Activated gamma-delta T cell (primary cell): ENCODE results near the gene EFHD2.
"Not testable (repeated sequence)": the region's sequence is repeated elsewhere in the genome, so short reads cannot be mapped to it uniquely, and the experiment has no call there.

Source experiments
- DNase-seq: peaks from one replicate; lab custom pipeline; 2025; lab: John Stamatoyannopoulos, UW

Gene EFHD2

DNA sequence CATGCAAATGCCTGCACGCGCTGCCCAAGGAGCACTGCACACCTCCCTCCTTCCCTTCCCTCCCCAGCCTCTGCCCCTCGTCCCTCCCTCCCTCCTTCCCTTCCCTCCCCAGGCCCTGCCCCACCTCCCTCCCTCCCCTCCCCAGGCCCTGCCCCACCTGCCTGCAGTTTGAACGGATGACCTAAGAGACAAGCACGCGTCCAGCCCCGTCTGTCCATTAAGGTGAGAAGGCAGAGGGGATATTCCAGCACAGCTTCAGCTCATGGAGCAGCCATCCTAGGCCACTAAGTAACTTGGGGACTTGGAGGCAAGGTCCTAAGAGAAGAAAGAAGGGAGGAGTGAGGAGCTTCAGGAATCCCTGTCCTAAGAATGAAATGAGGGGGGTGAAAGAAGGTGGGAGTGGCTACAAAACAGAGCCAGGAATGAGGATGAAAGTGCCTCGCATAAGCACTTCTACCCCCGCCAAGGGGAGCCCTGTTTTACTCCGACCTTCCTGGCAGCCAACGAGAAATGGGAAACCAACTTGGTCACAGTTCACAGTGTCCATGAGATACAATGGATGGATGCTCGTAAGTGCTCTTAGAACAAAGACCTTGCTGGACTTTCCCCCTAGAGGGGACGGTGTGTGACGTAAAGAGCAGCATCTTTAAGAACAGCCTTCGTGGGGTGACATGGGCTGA, 21.3 kb upstream of the EFHD2 start:
- DNase-seq: no peak

DNA sequence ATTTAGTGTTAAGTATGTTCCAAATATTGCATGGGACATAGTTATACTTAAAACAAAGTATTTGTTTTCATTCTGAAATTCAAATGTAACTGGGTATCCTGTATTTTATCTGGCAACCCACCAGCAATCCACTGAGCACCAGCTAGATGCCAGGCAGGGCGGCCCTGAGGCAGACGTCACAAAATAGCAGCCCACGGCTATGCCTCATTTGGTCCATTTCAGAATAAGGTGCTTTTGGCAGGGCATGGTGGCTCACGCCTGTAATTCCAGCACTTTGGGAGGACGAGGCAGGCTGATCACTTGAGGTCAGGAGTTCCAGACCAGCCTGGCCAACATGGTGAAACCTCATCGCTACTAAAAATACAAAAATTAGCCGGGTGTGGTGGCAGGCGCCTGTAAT, 19.9 kb upstream of the EFHD2 start:
- DNase-seq: not testable (repeated sequence)

DNA sequence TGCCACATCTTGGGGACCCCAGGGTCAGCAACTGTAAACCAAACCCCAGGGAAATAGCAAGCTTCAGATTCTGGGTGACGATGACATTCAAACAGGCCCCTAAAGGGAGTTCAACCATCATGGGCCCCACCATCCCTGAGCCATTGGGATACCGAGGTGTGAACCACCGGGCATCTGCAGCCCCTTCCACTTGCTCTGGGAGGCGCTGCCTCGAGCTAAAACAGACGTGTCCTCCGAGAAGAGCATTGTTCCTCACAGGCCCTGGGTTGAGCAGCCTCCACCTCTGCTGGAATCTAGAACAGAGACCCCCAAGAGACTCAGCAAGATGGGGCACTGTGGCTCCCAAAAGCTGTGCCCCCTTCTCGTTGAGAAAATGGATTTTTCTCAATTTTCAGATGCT, 19.0 kb upstream of the EFHD2 start:
- no peak for DNase-seq

DNA sequence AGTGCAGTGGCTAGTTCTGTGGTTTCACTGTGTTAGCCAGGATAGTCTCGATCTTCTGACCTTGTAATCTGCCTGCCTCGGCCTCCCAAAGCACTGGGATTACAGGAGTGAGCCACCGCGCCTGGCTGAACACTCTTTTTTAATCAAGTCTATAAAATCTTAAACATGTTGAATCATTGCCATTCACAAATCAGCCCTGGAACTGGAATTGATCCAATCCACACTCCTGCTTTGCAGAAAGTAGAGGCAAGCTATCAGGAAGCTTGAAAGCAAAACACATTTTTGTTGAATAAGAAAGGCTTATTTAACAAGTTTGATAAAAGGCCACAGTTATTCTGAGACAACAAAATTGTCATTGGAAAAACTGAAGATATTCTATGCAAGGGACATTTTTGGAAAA, 18.3 kb upstream of the EFHD2 start:
- DNase-seq: no peak

DNA sequence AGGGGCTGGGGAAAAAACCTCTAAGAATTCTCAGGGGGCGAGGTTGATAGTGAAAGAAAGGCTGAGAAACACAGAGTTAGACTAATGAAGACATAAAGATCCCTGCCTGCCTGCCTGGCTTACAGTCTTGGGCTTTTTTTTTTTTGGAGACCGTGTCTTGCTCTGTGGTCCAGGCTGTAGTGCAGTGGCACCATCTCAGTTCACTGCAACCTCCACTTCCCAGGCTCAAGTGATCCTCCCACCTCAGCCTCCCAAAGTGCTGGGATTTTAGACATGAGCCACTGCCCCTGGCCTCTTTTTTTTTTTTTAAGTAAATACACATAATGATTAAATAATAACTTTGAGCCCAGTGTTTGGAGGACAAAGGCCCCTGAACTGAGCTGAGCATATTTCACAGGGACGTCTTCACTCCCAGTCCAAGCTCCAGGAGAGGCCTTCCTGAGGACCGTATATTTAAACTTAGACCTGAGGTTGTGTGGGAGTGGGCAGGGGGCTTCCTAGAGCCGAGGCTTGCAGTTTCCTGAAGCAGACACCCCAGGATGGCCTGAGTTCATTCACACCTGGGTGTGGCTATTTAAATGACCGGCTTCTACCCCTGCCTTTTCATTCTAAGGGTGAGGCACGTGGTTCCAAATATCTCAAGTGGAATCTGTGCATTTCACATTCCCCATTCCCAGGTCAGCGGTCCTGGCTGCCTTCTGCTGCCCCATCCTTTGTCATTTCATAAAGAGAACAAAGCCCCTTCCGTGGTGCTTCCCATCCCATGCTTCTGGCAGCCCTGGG, 16.0 kb upstream of the EFHD2 start:
- DNase-seq: no peak

- DNase-seq: no peak
Observed at GRCh38 chr1:15394258-15394690, 15.4 kb upstream of the EFHD2 start.

DNA sequence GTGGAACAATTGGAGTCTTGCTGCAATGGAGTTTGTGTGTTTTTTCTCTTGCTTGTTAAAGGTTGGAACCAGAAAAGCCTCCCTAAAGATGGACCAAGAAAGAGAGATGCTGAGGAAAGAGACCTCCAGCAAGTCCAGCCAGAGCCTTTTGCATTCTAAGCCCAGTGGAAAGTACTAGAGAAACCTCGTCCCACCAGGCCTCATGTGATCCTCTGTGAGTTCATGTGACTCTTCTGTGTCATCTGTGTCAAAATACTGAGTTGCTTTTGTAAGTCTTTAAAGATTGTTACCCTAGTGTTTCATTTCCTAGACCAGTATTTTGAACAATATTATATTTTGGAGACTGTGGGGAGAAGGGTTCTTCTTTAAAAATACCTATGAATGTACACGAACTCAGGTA, 12.5 kb upstream of the EFHD2 start:
- DNase-seq: no peak

- no peak for DNase-seq
Observed at GRCh38 chr1:15399710-15400109, 10.0 kb upstream of the EFHD2 start.

DNA sequence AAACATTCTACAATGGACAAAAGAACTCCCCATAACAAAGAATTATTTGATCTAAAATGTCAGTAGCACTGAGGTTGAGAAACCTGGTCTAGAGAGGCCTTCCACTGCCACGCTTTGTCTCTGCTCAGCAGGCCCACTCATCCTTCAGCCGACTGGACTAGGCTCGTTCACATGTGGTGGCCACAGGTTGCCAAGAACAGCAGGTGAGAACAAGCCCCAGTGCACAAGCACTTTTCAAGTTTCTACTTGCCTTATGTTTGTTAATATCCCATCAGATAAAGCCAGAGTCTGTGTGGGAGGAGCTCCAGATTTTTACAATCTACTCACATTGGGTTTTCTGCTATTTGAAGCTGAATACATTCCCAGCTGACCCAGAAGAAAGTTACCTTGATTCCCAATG, 9.1 kb upstream of the EFHD2 start:
- DNase-seq: no peak

DNA sequence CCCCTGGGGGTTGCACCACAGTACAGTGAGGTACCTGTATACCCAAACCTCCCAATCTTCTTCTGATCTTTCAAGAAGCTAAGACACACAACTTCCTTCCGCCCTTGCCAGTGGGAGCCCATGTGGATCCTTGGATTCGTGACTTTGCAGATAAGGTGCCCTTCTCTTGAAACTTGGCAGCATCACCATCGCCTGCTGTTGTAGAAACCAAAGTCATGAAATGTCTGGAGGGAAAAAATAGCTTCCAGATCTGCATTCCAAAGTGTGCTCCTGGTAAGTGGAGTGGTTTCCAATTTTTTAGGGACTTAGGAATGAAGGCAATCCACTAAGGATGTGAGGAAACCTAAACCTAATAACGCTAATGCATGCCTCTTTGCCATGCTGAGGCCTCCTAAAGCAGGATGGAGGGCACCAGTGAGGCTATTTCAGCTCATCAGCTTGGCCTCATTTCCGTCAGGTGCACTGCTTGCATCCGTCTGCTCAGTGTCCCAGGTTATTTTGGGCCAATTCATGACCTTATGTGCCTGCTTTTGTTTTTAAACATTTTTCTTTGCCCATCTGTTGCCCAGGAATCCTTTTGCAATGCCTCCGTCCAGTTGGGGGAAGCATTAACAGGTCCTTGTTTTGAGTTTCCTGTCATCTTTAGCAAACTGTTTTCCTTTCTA, 8.2 kb upstream of the EFHD2 start:
- no peak for DNase-seq

- DNase-seq: no peak
Observed at GRCh38 chr1:15402809-15403450, 6.8 kb upstream of the EFHD2 start.

- DNase-seq: no peak
Observed at GRCh38 chr1:15403962-15404580, 5.6 kb upstream of the EFHD2 start.

DNA sequence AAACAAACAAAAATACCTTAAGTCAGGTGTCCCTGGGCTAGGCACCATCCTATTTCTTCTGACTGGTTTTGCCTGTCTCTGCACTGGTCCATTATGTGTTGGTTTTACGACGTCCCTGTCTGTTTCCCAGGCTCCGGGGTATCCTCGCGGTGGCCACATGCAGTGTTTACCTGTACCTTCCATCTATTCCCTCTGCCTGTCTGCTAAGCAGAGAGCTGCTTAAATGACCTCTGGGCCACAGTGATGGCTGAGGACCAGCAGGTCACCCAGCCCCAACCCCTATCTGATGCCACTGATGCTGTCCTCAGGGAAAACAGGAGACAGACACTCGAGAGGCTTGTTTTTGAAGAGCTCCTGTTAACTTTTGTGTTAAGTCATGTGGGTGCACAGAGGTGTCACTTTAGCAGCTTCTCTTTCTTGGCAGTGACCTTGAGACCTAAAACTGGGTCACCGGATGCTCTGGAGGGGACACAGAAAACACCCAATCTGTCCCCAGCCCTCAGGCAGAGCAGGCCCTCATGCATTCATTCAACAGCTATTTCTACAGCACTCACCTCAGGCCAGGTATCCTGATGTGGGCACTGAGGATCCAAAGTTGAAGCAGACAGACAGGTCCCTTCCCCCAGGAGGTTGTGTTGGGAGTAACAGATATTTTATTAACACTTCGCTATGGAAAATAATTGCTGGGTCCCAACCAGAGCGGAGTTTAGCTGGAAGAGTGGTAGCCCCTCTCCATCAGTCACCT, 4.4 kb upstream of the EFHD2 start:
- no peak for DNase-seq

- no peak for DNase-seq
Observed at GRCh38 chr1:15406614-15407559, 2.8 kb upstream of the EFHD2 start.

- DNase-seq: no peak
Observed at GRCh38 chr1:15407580-15407979, 2.1 kb upstream of the EFHD2 start.

GRCh38 chr1:15408890-15409387, 749 bp upstream of the EFHD2 start:
- no peak for DNase-seq

DNA sequence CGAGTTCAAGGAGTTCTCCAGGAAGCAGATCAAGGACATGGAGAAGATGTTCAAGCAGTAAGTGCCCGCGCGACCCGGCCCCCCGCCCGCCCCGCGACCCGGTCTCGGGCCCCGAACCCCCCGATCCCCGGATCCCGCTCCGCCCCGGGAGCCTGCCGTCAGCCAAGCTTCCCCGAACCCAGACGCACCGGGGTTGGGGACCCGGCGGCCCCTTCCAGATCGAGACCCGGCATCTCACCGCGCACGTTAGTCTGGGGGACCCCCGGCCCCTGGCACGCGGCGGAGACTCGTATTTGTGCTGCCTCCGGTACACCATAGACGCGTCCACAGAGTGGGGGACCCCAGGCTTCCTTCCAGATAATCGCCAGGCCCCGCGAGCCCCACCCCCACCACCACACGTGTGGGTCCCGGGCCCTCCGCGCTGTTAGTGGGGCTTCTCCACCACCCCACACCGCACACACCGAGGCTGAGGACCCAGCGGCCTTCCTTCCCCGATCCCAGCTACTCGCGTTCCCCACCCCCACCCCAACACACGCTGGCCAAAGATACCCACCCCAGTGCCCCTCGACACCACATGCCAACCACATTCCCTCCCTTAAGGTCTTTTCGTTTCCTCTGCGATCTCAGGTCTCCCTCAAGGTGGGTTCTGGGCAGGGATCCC, 665 bp downstream of the EFHD2 start:
- DNase-seq: no peak

- no peak for DNase-seq
Observed at GRCh38 chr1:15410884-15411245, 1.2 kb downstream of the EFHD2 start.

DNA sequence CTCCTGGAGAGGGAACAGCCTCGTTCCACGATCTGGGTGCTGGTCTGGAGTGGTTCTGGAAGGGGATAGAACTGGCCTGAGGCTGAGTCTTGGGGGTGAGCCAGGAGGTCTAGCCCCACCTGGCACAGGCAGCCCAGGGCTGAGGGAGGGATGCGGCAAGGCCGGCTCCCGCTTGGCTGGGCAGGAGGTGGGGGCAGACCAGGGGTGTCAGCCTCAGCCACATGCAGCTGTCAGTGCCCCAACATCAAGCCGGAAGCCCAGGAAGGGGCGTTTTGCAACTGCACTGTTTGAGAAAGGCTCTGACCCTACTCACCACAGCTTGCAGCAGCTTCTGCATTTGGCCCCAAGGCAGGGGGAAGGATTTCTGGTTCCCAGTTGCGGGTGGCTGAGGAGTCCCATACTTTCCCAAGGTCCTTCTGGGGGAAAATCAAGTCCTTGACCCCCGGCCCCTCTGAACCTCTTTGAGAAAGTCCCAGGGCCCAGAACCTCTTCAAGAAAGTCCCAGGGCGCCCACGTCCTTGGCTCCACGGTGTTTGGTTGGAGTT, 2.0 kb downstream of the EFHD2 start:
- peak; percentile 55 for DNase-seq
